Measurements from ENCODE around the gene MYO15B. TPM values are rescaled to one million over a fixed set of nuclear protein-coding genes. Genes with fewer than 3 reads are reported as not detected.

MYO15B gene
- total and polyA plus RNA-seq, 2 experiments from 2014 or later = 21.3 to 101 TPM

DNA sequence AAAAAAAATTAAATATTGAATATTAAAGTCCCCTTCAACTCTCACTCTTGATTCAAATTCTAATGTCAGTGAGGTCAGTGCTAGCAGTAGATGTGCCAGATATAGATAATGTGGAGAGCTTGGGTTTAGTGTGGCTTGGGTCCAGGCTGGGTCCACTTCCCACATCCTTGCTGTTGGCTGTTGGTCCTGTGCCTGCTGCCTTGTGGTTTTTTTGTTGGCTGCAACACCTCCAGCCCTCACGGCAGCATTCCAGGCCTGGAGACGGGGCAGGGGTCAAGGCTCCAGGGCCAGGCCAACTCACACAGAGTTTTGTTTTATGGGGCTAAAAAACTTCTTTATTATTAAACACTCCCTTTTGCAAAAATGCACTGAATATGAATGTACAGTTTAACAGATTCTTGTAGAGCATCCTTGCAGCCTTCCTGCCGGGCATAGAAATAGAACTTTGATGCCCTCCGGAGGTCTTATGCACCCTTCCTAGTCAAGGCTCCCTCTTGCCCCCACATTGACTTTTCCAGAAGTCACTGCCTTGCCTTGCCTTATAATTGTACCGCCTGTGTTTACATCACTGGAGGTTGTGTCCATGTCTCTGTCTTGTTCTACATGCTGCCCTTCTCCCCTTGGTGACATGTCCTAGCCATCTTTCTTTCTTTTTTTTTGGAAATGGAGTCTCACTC lies 25.5 kb upstream of the MYO15B start:
- peaks cover 8% of the 10 kb centered on the region for H3K4me1 ChIP-seq (ENCODE audit: low read depth)
- no peak for TF ChIP-seq CTCF (IDR thresholded peaks at IDR 0.05; ENCODE audit: low read depth, low read length)
- DNase-seq (ENCODE audit: low read depth in 1 of 2, low spot score in 1 of 2) = peak in 1 of 2 donors; percentile 51

GRCh38 chr17:75563063-75563758 lies 24.4 kb upstream of the MYO15B start:
- Histone ChIP-seq H3K27ac (no peak overlapping the region), H3K4me3 (no peak overlapping the region), H3K36me3 (no peaks in the 10 kb centered on the region), H3K4me1 (ENCODE audit: low read depth) (no peaks in the 10 kb centered on the region), H3K27me3 (no peaks in the 10 kb centered on the region), H3K9me3 (ENCODE audit: low read depth) (no peaks in the 10 kb centered on the region)
- TF ChIP-seq CTCF (IDR thresholded peaks at IDR 0.05; ENCODE audit: low read depth, low read length) = no peak
- DNase-seq (ENCODE audit: low read depth in 1 of 2, low spot score in 1 of 2) = no peak

More for the DNA sequence above, 25.5 kb upstream of the MYO15B start:
- H3K27me3 ChIP-seq = no peaks in the 10 kb centered on the region
- no peak overlapping the region for H3K4me3 ChIP-seq
- H3K9me3 ChIP-seq (ENCODE audit: low read depth) = no peaks in the 10 kb centered on the region
- H3K27ac ChIP-seq = no peak overlapping the region
- H3K36me3 ChIP-seq = no peaks in the 10 kb centered on the region

DNA sequence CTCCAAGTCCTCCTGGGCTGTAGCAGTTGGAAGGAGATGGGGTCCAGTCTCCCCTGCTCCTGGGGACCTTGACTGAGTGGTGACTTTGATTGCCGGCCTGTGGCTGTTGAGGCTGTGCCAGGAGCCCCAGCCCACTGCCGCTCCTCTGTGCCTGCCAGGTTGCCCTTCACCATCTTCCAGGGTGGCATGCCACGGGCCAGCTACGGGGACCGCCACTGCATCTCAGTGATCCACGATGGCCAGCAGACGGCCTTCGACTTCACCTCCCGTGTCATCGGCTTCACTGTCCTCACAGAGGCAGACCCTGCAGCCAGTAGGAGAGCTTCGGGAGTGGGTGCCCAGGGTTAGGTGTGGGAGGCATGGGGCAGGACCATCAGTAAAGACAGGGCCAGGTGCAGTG lies 23.4 kb upstream of the MYO15B start:
- H3K4me1 ChIP-seq (ENCODE audit: low read depth) = no peaks in the 10 kb centered on the region
- H3K9me3 ChIP-seq (ENCODE audit: low read depth) = no peaks in the 10 kb centered on the region
- H3K27me3 ChIP-seq = no peaks in the 10 kb centered on the region
- no peaks in the 10 kb centered on the region for H3K36me3 ChIP-seq
- DNase-seq (ENCODE audit: low read depth in 1 of 2, low spot score in 1 of 2) = no peak
- H3K4me3 ChIP-seq = no peak overlapping the region
- no peak for TF ChIP-seq CTCF (IDR thresholded peaks at IDR 0.05; ENCODE audit: low read depth, low read length)
- H3K27ac ChIP-seq = no peak overlapping the region

GRCh38 chr17:75565066-75565465 lies 22.5 kb upstream of the MYO15B start:
- Histone ChIP-seq H3K4me1 (ENCODE audit: low read depth) (no peaks in the 10 kb centered on the region), H3K4me3 (no peak overlapping the region), H3K9me3 (ENCODE audit: low read depth) (no peaks in the 10 kb centered on the region), H3K27ac (no peak overlapping the region), H3K36me3 (no peaks in the 10 kb centered on the region), H3K27me3 (no peaks in the 10 kb centered on the region)
- peak in 1 of 2 donors; percentile 26 for DNase-seq (ENCODE audit: low read depth in 1 of 2, low spot score in 1 of 2)
- TF ChIP-seq CTCF (IDR thresholded peaks at IDR 0.05; ENCODE audit: low read depth, low read length) = no peak

- no peak for TF ChIP-seq CTCF (IDR thresholded peaks at IDR 0.05; ENCODE audit: low read depth, low read length)
- Histone ChIP-seq H3K36me3 (no peaks in the 10 kb centered on the region), H3K4me3 (no peak overlapping the region), H3K27me3 (no peaks in the 10 kb centered on the region), H3K4me1 (ENCODE audit: low read depth) (no peaks in the 10 kb centered on the region), H3K27ac (no peak overlapping the region), H3K9me3 (ENCODE audit: low read depth) (no peaks in the 10 kb centered on the region)
- no peak for DNase-seq (ENCODE audit: low read depth in 1 of 2, low spot score in 1 of 2)
These were observed 22.0 kb upstream of the MYO15B start for GRCh38 chr17:75565618-75566017.
